Measurements from ENCODE around the gene KCNG1. TPM values are rescaled to one million over a fixed set of nuclear protein-coding genes. Genes with fewer than 3 reads are reported as not detected.

Gene KCNG1
- polyA plus RNA-seq, 1 donor from 2014 or later = 1.7 TPM

DNA sequence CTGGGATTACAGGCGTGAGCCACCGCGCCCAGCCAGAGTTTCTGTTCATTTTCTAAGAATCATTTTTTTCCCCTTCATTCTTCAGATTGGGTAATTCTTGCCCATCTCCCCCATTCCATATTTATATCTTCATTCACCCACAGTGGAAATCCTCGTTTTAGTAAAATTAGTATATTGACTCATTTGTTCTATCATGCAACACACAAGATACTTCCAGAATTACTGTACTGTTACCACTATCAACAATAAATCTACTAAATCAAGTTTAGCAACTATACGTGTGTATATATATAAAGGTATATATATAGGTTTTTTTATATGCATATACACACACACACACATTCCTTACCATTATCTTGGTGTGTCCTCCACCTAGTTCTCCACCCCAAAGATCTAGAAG is 41.2 kb upstream of the KCNG1 start:
- no peak overlapping the region for H3K4me2 ChIP-seq (ENCODE audit: low read length)
- no peak overlapping the region for H3K4me3 ChIP-seq (ENCODE audit: low read length)
- H3K9me2 ChIP-seq (ENCODE audit: insufficient read depth, low read length) = no peaks in the 10 kb centered on the region
- no peaks in the 10 kb centered on the region for H3K27me3 ChIP-seq (ENCODE audit: insufficient read depth, low read depth, low read length)
- no peak overlapping the region for H2AFZ ChIP-seq (ENCODE audit: low read depth, low read length)
- H4K20me1 ChIP-seq (ENCODE audit: insufficient read depth) = no peaks in the 10 kb centered on the region
- no peaks in the 10 kb centered on the region for H3K9me3 ChIP-seq (ENCODE audit: low read length)
- no peaks in the 10 kb centered on the region for H3K79me2 ChIP-seq (replicated peaks; ENCODE audit: insufficient read depth, low read length)
- no peak overlapping the region for H3K27ac ChIP-seq (ENCODE audit: low read length)
- H3K36me3 ChIP-seq (ENCODE audit: insufficient read depth, low read length) = no peaks in the 10 kb centered on the region
- no peak overlapping the region for H3K9ac ChIP-seq (ENCODE audit: low read length)
- no peaks in the 10 kb centered on the region for H3F3A ChIP-seq (ENCODE audit: insufficient read depth, low read length, poor library complexity, severe bottlenecking)
- TF ChIP-seq SMC3 (conservative IDR thresholded peaks at IDR 0.05; ENCODE audit: poor library complexity) (no peak), RAD21 (conservative IDR thresholded peaks at IDR 0.05) (no peak), POLR2AphosphoS5 (IDR thresholded peaks at IDR 0.05) (no peak), EP300 (conservative IDR thresholded peaks at IDR 0.05; ENCODE audit: poor library complexity, severe bottlenecking) (no peak)
- TF ChIP-seq, protein P1, sequence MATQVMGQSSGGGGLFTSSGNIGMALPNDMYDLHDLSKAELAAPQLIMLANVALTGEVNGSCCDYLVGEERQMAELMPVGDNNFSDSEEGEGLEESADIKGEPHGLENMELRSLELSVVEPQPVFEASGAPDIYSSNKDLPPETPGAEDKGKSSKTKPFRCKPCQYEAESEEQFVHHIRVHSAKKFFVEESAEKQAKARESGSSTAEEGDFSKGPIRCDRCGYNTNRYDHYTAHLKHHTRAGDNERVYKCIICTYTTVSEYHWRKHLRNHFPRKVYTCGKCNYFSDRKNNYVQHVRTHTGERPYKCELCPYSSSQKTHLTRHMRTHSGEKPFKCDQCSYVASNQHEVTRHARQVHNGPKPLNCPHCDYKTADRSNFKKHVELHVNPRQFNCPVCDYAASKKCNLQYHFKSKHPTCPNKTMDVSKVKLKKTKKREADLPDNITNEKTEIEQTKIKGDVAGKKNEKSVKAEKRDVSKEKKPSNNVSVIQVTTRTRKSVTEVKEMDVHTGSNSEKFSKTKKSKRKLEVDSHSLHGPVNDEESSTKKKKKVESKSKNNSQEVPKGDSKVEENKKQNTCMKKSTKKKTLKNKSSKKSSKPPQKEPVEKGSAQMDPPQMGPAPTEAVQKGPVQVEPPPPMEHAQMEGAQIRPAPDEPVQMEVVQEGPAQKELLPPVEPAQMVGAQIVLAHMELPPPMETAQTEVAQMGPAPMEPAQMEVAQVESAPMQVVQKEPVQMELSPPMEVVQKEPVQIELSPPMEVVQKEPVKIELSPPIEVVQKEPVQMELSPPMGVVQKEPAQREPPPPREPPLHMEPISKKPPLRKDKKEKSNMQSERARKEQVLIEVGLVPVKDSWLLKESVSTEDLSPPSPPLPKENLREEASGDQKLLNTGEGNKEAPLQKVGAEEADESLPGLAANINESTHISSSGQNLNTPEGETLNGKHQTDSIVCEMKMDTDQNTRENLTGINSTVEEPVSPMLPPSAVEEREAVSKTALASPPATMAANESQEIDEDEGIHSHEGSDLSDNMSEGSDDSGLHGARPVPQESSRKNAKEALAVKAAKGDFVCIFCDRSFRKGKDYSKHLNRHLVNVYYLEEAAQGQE (IDR thresholded peaks at IDR 0.05; ENCODE audit: borderline replicate concordance) = no peak

DNA sequence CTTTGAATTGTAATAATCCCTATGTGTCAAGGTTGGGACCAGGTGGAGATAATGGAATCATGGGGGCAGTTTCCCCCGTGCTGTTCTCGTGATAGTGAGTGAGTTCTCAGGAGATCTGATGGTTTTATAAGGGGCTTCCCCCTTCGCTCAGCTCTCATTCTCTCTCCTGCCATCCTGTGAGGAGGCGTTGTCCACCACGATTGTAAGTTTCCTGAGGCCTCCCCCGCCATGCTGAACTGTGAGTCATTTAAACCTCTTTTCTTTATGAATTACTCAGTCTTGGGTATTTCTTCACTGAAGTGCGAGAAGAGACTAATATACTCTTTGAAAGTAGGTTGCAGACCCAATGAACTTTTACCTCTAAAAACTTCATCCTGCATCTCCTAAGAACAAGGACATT is 39.2 kb upstream of the KCNG1 start:
- Histone ChIP-seq H3K4me3 (ENCODE audit: low read length) (no peak overlapping the region), H2AFZ (ENCODE audit: low read depth, low read length) (no peak overlapping the region), H3K27me3 (ENCODE audit: insufficient read depth, low read depth, low read length) (no peaks in the 10 kb centered on the region), H3F3A (ENCODE audit: insufficient read depth, low read length, poor library complexity, severe bottlenecking) (no peaks in the 10 kb centered on the region), H3K79me2 (replicated peaks; ENCODE audit: insufficient read depth, low read length) (no peaks in the 10 kb centered on the region), H3K9me2 (ENCODE audit: insufficient read depth, low read length) (no peaks in the 10 kb centered on the region), H4K20me1 (ENCODE audit: insufficient read depth) (no peaks in the 10 kb centered on the region), H3K9ac (ENCODE audit: low read length) (no peak overlapping the region), H3K36me3 (ENCODE audit: insufficient read depth, low read length) (no peaks in the 10 kb centered on the region), H3K27ac (ENCODE audit: low read length) (no peak overlapping the region), H3K9me3 (ENCODE audit: low read length) (no peaks in the 10 kb centered on the region), H3K4me2 (ENCODE audit: low read length) (no peak overlapping the region)
- TF ChIP-seq MXI1 (conservative IDR thresholded peaks at IDR 0.05; ENCODE audit: poor library complexity, severe bottlenecking) = no peak
- TF ChIP-seq, protein P1 (IDR thresholded peaks at IDR 0.05; ENCODE audit: borderline replicate concordance) = no peak

DNA sequence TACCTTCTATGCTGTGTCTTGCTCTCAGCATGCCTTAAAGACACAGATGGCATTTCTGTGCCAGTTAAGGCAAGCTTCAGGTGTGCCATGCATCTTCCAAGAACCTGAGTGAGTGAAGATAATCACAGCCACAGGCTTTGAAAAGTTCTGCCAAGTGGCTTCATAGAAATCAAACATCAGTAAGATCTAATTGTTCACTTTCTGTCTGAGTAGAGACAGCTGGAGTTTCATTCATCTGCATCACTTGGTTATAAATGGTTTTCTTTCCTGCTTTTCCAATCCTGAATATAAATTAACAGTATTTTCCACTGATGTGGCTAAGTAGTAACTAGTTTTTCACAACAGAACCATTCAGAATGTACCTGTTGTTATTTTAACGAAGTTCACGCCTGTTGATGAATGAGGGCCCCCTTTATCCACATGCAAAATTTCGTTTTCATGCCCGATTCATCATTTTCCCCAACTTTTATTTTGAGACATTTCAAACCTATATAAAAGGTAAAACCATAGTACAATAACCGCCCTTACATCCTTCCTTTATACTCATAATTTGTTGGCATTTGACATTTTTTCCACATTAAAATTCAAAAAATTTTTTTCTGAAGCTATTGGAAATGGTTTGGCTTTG is 38.6 kb upstream of the KCNG1 start:
- Histone ChIP-seq H3K4me3 (ENCODE audit: low read length) (no peak overlapping the region), H3K79me2 (replicated peaks; ENCODE audit: insufficient read depth, low read length) (no peaks in the 10 kb centered on the region), H3K27me3 (ENCODE audit: insufficient read depth, low read depth, low read length) (no peaks in the 10 kb centered on the region), H3F3A (ENCODE audit: insufficient read depth, low read length, poor library complexity, severe bottlenecking) (no peaks in the 10 kb centered on the region), H3K9ac (ENCODE audit: low read length) (no peak overlapping the region), H3K36me3 (ENCODE audit: insufficient read depth, low read length) (no peaks in the 10 kb centered on the region), H3K9me2 (ENCODE audit: insufficient read depth, low read length) (no peaks in the 10 kb centered on the region), H3K4me2 (ENCODE audit: low read length) (no peak overlapping the region), H3K27ac (ENCODE audit: low read length) (no peak overlapping the region), H4K20me1 (ENCODE audit: insufficient read depth) (no peaks in the 10 kb centered on the region), H2AFZ (ENCODE audit: low read depth, low read length) (no peak overlapping the region), H3K9me3 (ENCODE audit: low read length) (no peaks in the 10 kb centered on the region)
- TF ChIP-seq POLR2AphosphoS5 (IDR thresholded peaks at IDR 0.05) (no peak), TAF1 (IDR thresholded peaks at IDR 0.05; ENCODE audit: low read depth) (no peak), MXI1 (conservative IDR thresholded peaks at IDR 0.05; ENCODE audit: poor library complexity, severe bottlenecking) (no peak), EZH2 (IDR thresholded peaks at IDR 0.05; ENCODE audit: borderline replicate concordance, insufficient read depth, low read length, poor library complexity, severe bottlenecking) (no peak), RAD21 (conservative IDR thresholded peaks at IDR 0.05) (no peak), SMC3 (conservative IDR thresholded peaks at IDR 0.05; ENCODE audit: poor library complexity) (no peak)
- TF ChIP-seq, protein P2, sequence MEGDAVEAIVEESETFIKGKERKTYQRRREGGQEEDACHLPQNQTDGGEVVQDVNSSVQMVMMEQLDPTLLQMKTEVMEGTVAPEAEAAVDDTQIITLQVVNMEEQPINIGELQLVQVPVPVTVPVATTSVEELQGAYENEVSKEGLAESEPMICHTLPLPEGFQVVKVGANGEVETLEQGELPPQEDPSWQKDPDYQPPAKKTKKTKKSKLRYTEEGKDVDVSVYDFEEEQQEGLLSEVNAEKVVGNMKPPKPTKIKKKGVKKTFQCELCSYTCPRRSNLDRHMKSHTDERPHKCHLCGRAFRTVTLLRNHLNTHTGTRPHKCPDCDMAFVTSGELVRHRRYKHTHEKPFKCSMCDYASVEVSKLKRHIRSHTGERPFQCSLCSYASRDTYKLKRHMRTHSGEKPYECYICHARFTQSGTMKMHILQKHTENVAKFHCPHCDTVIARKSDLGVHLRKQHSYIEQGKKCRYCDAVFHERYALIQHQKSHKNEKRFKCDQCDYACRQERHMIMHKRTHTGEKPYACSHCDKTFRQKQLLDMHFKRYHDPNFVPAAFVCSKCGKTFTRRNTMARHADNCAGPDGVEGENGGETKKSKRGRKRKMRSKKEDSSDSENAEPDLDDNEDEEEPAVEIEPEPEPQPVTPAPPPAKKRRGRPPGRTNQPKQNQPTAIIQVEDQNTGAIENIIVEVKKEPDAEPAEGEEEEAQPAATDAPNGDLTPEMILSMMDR (IDR thresholded peaks at IDR 0.05; ENCODE audit: poor library complexity, severe bottlenecking) = no peak
- TF ChIP-seq, protein P1 (IDR thresholded peaks at IDR 0.05; ENCODE audit: borderline replicate concordance) = no peak

Measured in neural cell (in vitro differentiated cells).